Erythroblast (primary cell): ENCODE data around the gene IBA57.

ENCODE experiments used
- GATA1 ChIP-seq: IDR thresholded peaks from 2 replicates; pipeline ENCODE4 v1.6.1; 2011; ENCODE audit warnings: low read depth, mild to moderate bottlenecking, control low read depth, low read length, moderate library complexity
- POLR2A ChIP-seq: IDR thresholded peaks from 2 replicates; pipeline ENCODE4 v1.6.1; 2011; ENCODE audit warnings: mild to moderate bottlenecking, low read length

GRCh38 chr1:228175316-228176023, 9.9 kb downstream of the IBA57 start:
- TF ChIP-seq POLR2A (no peak), GATA1 (no peak)
